Measurements from ENCODE around the gene PXDN.

GRCh38 chr2:1598800-1599199, 145.5 kb downstream of the PXDN start:
- TF ChIP-seq CTCF (IDR thresholded peaks at IDR 0.05) = no peak
- no peak for TF ChIP-seq EZH2 (IDR thresholded peaks at IDR 0.05; ENCODE audit: borderline replicate concordance, insufficient read depth, low read depth, low read length, poor library complexity, severe bottlenecking)
